ENCODE measurements around the gene GNAI3.

Gene GNAI3

GRCh38 chr1:109641078-109641740 lies 92.8 kb downstream of the GNAI3 start:
- TF ChIP-seq, protein P1, sequence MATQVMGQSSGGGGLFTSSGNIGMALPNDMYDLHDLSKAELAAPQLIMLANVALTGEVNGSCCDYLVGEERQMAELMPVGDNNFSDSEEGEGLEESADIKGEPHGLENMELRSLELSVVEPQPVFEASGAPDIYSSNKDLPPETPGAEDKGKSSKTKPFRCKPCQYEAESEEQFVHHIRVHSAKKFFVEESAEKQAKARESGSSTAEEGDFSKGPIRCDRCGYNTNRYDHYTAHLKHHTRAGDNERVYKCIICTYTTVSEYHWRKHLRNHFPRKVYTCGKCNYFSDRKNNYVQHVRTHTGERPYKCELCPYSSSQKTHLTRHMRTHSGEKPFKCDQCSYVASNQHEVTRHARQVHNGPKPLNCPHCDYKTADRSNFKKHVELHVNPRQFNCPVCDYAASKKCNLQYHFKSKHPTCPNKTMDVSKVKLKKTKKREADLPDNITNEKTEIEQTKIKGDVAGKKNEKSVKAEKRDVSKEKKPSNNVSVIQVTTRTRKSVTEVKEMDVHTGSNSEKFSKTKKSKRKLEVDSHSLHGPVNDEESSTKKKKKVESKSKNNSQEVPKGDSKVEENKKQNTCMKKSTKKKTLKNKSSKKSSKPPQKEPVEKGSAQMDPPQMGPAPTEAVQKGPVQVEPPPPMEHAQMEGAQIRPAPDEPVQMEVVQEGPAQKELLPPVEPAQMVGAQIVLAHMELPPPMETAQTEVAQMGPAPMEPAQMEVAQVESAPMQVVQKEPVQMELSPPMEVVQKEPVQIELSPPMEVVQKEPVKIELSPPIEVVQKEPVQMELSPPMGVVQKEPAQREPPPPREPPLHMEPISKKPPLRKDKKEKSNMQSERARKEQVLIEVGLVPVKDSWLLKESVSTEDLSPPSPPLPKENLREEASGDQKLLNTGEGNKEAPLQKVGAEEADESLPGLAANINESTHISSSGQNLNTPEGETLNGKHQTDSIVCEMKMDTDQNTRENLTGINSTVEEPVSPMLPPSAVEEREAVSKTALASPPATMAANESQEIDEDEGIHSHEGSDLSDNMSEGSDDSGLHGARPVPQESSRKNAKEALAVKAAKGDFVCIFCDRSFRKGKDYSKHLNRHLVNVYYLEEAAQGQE (IDR thresholded peaks at IDR 0.05; ENCODE audit: insufficient replicate concordance, low read depth) = no peak
- TF ChIP-seq GABPA (IDR thresholded peaks at IDR 0.05; ENCODE audit: low read depth) (no peak), SPI1 (IDR thresholded peaks at IDR 0.05; ENCODE audit: borderline replicate concordance, low read depth) (no peak), POLR2AphosphoS5 (IDR thresholded peaks at IDR 0.05; ENCODE audit: low read depth) (no peak), CTCF (IDR thresholded peaks at IDR 0.05; ENCODE audit: insufficient read depth, low read length) (no peak)
- Histone ChIP-seq H3K4me3 (replicated peaks; ENCODE audit: insufficient read depth, low read length) (no peak overlapping the region), H3K27me3 (ENCODE audit: insufficient read depth, poor library complexity, severe bottlenecking) (no peaks in the 10 kb centered on the region), H3K27ac (replicated peaks) (no peak overlapping the region)
- peak in 1 of 2 experiments; percentile 0 for DNase-seq (ENCODE audit: low read depth in 1 of 2, low spot score in 1 of 2)

DNA sequence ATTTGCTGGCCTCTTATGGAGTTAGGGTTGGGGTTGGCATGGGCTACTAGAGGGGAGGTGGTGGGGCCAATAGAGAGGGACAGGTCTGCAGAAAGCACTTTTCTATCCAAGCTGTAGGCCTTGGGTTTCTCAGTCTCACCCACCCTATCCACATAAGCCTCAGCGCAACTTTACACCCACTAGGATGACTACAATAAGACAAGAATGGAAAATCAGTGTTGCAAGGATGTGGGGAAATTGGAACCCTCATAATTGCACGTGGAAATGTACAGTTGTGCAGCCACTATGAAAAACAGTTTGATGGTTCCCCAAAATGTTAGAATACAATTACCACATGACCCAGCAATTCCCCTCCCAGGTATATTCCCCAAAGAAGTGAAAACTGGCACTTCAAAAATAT lies 93.4 kb downstream of the GNAI3 start:
- TF ChIP-seq, protein P1 (IDR thresholded peaks at IDR 0.05; ENCODE audit: insufficient replicate concordance, low read depth) = no peak
- TF ChIP-seq CTCF (IDR thresholded peaks at IDR 0.05; ENCODE audit: insufficient read depth, low read length) (no peak), POLR2AphosphoS5 (IDR thresholded peaks at IDR 0.05; ENCODE audit: low read depth) (no peak), GABPA (IDR thresholded peaks at IDR 0.05; ENCODE audit: low read depth) (no peak), SPI1 (IDR thresholded peaks at IDR 0.05; ENCODE audit: borderline replicate concordance, low read depth) (no peak)
- no peaks in the 10 kb centered on the region for H3K27me3 ChIP-seq (ENCODE audit: insufficient read depth, poor library complexity, severe bottlenecking)
- DNase-seq (ENCODE audit: low read depth in 1 of 2, low spot score in 1 of 2) = no peak
- H3K27ac ChIP-seq (replicated peaks) = no peak overlapping the region
- no peak overlapping the region for H3K4me3 ChIP-seq (replicated peaks; ENCODE audit: insufficient read depth, low read length)

DNA sequence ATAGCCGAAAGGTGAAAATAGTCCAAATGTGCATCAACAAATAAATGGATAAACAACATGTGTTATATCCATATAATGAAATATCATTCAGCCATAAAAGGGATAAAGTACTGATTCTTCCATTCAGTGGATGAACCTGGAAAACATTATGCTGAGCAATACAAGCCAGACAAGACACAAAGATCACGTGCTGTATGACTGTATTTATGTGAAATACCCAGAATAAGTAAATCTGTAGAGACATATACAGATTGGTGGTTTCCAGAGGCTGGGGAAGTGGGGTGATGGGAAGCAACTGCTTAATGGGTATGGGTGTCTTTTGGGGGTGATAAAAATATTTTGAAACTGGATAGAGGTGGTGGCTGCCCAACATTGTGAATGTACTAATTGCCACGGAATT lies 94.2 kb downstream of the GNAI3 start:
- no peak overlapping the region for H3K4me3 ChIP-seq (replicated peaks; ENCODE audit: insufficient read depth, low read length)
- no peaks in the 10 kb centered on the region for H3K27me3 ChIP-seq (ENCODE audit: insufficient read depth, poor library complexity, severe bottlenecking)
- H3K27ac ChIP-seq (replicated peaks) = no peak overlapping the region
- DNase-seq (ENCODE audit: low read depth in 1 of 2, low spot score in 1 of 2) = no peak
- TF ChIP-seq CTCF (IDR thresholded peaks at IDR 0.05; ENCODE audit: insufficient read depth, low read length) (no peak), POLR2AphosphoS5 (IDR thresholded peaks at IDR 0.05; ENCODE audit: low read depth) (no peak), GABPA (IDR thresholded peaks at IDR 0.05; ENCODE audit: low read depth) (no peak), SPI1 (IDR thresholded peaks at IDR 0.05; ENCODE audit: borderline replicate concordance, low read depth) (no peak)
- TF ChIP-seq, protein P1 (IDR thresholded peaks at IDR 0.05; ENCODE audit: insufficient replicate concordance, low read depth) = no peak

Data from HL-60 (cell line).